GM20431 (cell line): ENCODE data around the gene KCNC1.

ENCODE experiments used
- in situ Hi-C: fragments of 300-500 bp; cut with MseI, MboI; formaldehyde crosslinking; loops from one replicate; pipeline ENCODE4 v1.15.0; 2020; ENCODE audit warnings: low sequenced_read_pairs; ENCODE audit not compliant: unreplicated experiment

KCNC1 gene

GRCh38 chr11:17750013-17750800 lies 15.6 kb downstream of the KCNC1 start:
- in situ Hi-C loops = loop anchor here (10.0 kb wide), 1 partner anchor 225 kb away; no protein-coding TSS in a partner anchor

- in situ Hi-C loops = loop anchor here (10.0 kb wide), 1 partner anchor 224 kb away; no protein-coding TSS in a partner anchor
Measured at GRCh38 chr11:17750801-17751165, 16.2 kb downstream of the KCNC1 start.

DNA sequence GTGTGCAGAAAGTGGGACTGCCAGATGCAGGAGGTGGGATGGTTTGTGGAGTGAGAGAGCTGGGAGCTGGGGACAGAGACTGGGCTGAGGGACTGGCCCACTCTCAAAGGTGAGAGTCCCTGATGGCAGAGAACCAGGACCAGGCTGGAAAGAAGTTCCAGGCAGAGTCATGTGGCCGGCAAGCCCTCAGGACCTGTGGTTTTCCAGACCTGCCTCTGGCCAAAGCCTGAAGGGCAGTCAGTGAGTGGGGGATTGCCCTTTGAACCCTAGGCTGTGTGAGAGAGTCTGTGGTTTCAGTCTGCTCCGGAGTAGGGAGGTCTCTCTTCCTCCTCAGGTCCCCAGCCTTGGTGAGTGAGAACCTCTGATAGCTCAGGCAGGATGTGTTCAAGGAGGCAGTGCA lies 17.0 kb downstream of the KCNC1 start:
- in situ Hi-C loops = loop anchor here (10.0 kb wide), 1 partner anchor 223 kb away; no protein-coding TSS in a partner anchor

DNA sequence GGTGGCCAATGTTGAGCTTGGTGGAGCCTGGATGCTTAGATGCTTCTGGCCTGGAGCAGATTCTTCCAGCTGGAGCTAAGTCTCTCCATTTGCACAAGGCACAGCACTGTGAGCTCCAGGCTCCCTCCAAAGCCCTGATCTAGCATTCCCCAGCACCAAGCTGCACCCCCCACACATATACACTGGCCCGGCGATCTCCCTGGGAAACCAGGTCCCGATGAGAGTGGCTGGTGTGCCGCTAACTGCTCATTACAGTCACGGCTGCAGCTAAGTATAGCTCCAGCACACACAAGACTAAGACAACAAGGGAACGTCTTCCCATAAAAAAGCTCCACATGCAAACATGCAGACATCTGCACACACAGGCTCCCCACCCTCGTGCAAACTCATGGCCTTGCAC lies 17.6 kb downstream of the KCNC1 start:
- in situ Hi-C loops = loop anchor here (10.0 kb wide), 1 partner anchor 223 kb away; no protein-coding TSS in a partner anchor

- in situ Hi-C loops = loop anchor here (10.0 kb wide), 1 partner anchor 222 kb away; no protein-coding TSS in a partner anchor
Measured at GRCh38 chr11:17753153-17753552, 18.6 kb downstream of the KCNC1 start.

- in situ Hi-C loops = loop anchor here (10.0 kb wide), 1 partner anchor 221 kb away; no protein-coding TSS in a partner anchor
Measured at GRCh38 chr11:17753641-17754040, 19.1 kb downstream of the KCNC1 start.

DNA sequence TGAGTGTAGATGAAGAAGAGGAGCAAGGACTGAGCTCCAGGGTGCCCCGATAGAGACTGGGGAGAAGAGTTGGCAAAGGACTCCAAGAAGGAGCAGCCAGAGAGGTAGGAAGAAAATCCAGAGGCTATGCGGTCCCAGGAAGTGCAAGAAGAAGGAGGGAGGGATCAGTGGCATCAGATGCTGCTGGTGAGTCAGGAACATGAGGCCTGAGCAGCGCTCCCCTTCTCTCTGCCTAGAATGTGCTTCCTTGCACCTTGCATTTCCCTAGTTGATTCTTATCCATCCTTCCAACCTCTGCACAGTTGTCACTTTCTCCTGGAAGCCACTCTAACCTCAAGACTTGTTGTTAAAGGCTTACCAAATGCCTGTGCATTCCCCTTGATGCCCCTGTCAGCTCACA lies 21.3 kb downstream of the KCNC1 start:
- in situ Hi-C loops = loop anchor here (10.0 kb wide), 1 partner anchor 219 kb away; no protein-coding TSS in a partner anchor

- in situ Hi-C loops = no loop called here
Measured at GRCh38 chr11:17760102-17761029, 25.8 kb downstream of the KCNC1 start.

DNA sequence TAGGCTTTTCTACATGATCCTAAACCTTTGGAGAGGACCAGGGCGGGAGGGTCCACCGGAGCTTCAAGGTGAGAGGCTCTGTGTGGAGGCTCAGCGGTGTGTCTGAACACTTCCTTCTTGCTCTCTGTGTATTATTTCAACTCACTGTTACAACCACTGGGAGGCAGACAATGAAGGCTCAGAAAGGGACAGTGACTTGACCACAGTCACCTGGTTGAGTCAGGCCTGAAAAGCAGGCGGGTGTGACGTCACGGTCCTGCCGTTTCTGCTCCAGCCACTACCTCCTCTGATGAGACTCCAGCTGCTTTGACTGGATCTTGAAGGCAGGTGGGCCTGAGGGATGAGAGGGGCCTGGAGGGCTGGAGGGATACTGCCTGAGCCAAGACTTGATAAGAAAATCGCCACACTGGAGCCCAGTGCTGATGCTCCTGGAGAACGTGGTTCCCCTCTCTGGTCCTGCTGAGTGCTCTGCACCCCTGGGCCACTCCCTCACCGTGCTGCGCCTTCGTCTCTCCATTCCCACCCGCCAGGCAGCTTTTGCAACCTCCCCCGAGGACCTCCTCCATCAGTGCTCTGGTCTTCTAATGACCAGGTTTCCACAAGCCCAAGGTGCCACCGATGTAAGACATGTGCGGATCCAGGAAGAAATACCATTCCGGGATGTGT lies 27.9 kb downstream of the KCNC1 start:
- in situ Hi-C loops = no loop called here

GRCh38 chr11:17763244-17763643 lies 28.7 kb downstream of the KCNC1 start:
- in situ Hi-C loops = no loop called here

DNA sequence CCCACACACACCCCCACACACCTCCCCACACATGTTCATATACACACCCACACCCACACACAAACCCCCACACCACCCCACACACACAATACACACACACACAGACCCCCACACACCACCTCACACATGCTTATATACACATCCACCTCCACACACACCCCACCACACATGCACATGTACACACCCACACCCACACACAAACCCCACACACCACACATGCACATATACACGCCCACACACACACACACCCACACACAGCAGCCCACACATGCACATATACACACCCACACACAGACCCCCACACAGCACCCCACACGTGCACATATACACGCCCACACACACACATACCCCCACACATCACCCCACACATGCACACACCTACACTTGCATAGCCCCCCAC lies 29.1 kb downstream of the KCNC1 start:
- in situ Hi-C loops = no loop called here

DNA sequence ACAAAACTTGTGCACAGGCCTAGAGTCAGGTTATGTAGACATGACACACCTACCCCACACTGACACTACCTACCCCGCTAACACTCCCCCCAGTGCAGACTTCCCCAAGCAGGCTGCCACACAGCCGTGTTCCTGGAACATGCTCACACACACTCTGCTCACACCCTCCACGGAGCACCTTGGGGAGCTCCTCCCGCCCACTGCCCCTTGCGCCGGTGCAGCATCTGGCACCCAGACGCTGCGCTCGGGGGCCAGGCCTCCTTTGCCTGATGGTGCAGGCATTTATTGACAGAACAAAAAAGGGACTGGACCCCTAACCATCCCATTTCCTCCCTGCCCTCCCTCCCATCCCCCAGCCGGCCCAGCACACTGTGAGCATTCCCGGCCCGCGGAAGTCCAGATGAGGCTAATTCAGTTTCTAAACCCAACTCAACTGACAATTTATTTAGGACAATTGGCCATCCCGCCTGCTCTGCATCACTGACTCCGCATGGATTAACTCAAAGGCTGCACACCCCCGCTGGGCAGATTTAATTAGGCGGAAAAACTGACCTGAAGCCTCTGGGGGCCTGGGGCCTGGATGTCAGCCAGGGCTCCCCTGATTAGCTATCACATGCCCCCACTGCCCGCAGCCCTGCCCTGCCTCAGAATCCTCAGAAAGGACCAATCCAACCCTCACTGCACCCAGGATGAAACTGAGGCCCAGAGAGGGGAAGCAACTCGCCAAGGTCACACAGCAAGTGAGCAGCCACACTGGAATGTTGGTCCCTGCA lies 30.1 kb downstream of the KCNC1 start:
- in situ Hi-C loops = no loop called here

GRCh38 chr11:17765356-17766072 lies 30.9 kb downstream of the KCNC1 start:
- in situ Hi-C loops = no loop called here

DNA sequence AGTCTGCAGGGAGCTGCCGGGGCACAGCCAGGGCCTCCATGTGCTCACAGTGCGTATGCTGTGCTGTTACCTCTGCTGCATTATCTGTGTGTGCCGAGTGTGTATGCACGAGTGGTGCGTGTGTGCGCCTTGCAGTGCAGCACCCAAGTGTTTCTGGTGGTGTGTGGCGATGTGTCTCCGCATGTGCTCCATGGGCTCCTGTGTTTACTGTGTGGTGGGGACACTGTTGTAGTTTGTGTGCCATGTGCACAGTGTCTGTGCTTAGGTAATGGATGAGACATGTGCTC lies 31.4 kb downstream of the KCNC1 start:
- in situ Hi-C loops = no loop called here

DNA sequence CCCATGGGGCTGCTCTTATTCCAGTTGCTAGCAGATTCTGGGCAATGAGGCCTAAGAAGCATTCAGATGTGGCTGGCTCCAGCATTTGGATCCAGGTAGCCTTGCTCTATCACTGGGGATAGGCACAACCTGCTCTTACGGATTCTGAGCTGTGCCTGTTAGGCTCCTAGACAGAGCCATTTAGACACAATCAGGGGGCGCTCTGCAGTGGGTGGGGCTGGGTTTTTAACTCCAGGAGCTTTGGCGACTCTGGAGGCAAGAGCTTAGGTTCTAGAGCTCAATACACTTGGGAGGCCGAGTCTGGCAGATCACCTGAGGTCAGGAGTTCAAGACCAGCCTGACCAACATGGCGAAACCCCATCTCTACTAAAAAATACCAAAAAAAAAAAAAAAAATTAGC lies 32.0 kb downstream of the KCNC1 start:
- in situ Hi-C loops = no loop called here

DNA sequence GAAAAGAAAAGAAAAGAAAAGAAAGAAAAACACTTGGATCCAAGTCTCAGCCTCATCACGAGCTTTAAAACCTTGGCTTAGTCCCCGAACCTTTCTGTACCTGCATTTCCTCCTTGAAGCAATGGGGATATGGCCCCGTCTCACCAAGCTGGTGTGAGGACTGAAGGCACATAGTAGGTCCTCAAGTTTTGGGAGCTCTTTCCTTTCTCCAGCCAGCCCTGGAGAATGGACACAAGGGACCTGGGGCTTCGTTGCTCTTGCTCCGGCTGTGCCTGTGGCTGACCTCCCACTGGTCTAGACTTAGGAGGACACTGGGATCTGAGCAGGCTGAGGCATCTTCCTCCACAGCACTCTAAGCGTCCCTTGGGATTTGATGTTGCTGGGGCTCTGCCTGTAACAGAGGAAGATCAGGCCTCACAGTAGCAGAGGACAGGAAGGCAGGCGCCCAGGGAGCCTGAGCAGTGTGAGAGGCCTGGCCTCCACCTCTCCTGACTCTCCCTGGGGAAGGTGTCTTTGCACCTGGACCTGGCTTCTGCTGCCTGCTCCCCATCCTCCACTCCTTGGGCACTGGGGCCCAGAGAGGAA lies 32.8 kb downstream of the KCNC1 start:
- in situ Hi-C loops = no loop called here

- in situ Hi-C loops = no loop called here
Measured at GRCh38 chr11:17767914-17768313, 33.3 kb downstream of the KCNC1 start.

- in situ Hi-C loops = no loop called here
Measured at GRCh38 chr11:17768547-17768946, 34.0 kb downstream of the KCNC1 start.

DNA sequence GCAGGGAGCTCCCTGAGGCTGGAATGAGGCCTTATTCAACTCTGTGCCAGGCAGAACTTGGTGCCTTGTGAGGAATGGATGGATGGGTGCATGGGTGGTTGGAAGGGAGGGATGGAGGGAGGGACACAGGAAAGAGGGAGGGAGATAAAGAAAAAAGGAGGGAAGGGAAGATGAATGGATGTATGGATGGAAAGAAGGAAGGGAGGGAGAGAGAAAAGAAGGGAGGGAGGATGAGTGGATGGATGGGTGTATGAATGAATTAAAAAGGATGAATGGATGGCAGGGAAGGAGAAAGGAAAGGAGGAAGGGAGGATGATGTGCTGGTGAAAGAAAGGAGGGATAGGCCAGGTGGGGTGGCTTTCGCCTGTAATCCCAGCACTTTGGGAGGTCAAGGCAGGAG lies 34.6 kb downstream of the KCNC1 start:
- in situ Hi-C loops = no loop called here
